Measurements from ENCODE around the gene ETV3L.

- TF ChIP-seq POLR2A (IDR thresholded peaks at IDR 0.05; ENCODE audit: control extremely low read depth in 1 of 2, low read depth in 2 of 2, low read length in 2 of 2) = no peak
- TF ChIP-seq ZNF274 (IDR thresholded peaks at IDR 0.05; ENCODE audit: borderline replicate concordance, extremely low read depth, low read length) = no peak
- no peak for TF ChIP-seq CEBPB (IDR thresholded peaks at IDR 0.05; ENCODE audit: low read depth, low read length)
- no peak for TF ChIP-seq JUN (IDR thresholded peaks at IDR 0.05; ENCODE audit: low read depth, low read length)
- no peak for TF ChIP-seq CTCF (IDR thresholded peaks at IDR 0.05; ENCODE audit: control extremely low read depth in 1 of 3, insufficient read depth in 1 of 3, low read depth in 1 of 3, low read length in 3 of 3)
- no peak for TF ChIP-seq TAF1 (IDR thresholded peaks at IDR 0.05; ENCODE audit: low read depth, low read length)
- no peak for TF ChIP-seq KDM1A (IDR thresholded peaks at IDR 0.05; ENCODE audit: borderline replicate concordance, low read length)
- no peak for TF ChIP-seq EP300 (IDR thresholded peaks at IDR 0.05; ENCODE audit: borderline replicate concordance in 1 of 2, low read depth in 2 of 2, low read length in 2 of 2)
- TF ChIP-seq USF2 (IDR thresholded peaks at IDR 0.05; ENCODE audit: low read length) = no peak
Observed at GRCh38 chr1:157132616-157133167, 33.1 kb upstream of the ETV3L start.
